Ectodermal cell (in vitro differentiated cells): Measurements from ENCODE around the gene POTEJ.
"Not testable (repeated sequence)": the region's sequence is repeated elsewhere in the genome, so short reads cannot be mapped to it uniquely, and the experiment has no call there.

ENCODE experiments used
- H3K27ac ChIP-seq: 2 replicates; pipeline ENCODE4 v1.7.0; 2013; ENCODE audit warnings: mild to moderate bottlenecking, low read depth, low read length; ENCODE audit not compliant: insufficient read depth, poor library complexity, severe bottlenecking
- H3K27me3 ChIP-seq: 2 replicates; pipeline ENCODE4 v1.7.0; 2013; ENCODE audit warnings: mild to moderate bottlenecking, low read length; ENCODE audit not compliant: insufficient read depth, control insufficient read depth, poor library complexity, severe bottlenecking
- H3K36me3 ChIP-seq: one replicate; pipeline ENCODE4 v1.7.0; 2013; ENCODE audit warnings: low read length; ENCODE audit not compliant: control insufficient read depth, insufficient read depth
- H3K4me1 ChIP-seq: one replicate; pipeline ENCODE4 v1.7.0; 2013; ENCODE audit warnings: low read length; ENCODE audit not compliant: control insufficient read depth, insufficient read depth
- H3K4me3 ChIP-seq: 2 replicates; pipeline ENCODE4 v1.7.0; 2013; ENCODE audit warnings: low read depth, low read length, control low read depth; ENCODE audit not compliant: insufficient read depth
- H3K9me3 ChIP-seq: 2 replicates; pipeline ENCODE4 v1.7.0; 2013; ENCODE audit warnings: mild to moderate bottlenecking, low read length, moderate library complexity; ENCODE audit not compliant: control insufficient read depth
- WGBS, 2 experiments: methylation state at CpG; one replicate each; pipeline ENCODE4 v1.1.7; 2013; ENCODE audit warnings: missing lambda C conversion rate in 2 of 2; 5-methylcytosine and 5-hydroxymethylcytosine counted together

POTEJ gene

DNA sequence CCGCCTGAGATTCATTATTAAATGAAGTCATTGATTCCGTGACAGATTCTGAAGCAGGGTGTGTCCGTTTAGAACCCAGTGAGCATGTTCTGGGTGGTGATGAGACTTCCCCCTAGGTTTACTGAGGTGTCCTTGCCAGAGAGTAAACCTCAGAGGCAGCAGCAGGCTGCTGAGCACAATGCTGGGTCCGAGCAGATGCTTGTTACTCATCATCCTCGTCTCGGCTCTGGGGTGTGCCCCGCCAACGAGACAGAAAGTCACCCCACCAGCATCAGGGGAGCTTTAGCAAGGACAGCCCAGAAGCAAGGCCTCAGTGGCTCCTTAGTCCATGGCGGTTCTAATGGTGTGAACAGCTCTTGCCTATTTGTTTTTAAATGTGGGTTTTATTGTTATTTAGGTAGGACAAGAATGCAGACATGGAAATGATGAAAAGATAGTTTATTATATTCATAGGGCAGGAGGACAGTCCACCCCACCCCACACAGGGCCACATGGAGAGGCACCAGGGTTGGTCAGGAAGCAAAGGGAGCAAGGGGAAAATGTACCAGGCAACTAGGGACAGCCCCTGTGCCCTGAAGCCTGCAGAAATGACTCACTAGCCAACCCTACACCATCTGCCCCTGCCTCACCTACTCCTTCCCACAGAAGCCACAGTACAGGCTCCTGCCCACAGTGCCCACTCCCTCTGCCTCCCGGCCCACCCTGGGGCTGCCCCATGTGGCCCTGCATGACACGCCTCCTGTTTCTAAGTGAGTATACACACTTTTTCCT, 22.4 kb upstream of the POTEJ start:
- H3K36me3 ChIP-seq, H3K9me3 ChIP-seq, H3K4me1 ChIP-seq, H3K27me3 ChIP-seq, H3K4me3 ChIP-seq, H3K27ac ChIP-seq: not testable (repeated sequence)
- no CpG with 5 or more reads among the region's 11 CpGs for WGBS, 2 experiments

DNA sequence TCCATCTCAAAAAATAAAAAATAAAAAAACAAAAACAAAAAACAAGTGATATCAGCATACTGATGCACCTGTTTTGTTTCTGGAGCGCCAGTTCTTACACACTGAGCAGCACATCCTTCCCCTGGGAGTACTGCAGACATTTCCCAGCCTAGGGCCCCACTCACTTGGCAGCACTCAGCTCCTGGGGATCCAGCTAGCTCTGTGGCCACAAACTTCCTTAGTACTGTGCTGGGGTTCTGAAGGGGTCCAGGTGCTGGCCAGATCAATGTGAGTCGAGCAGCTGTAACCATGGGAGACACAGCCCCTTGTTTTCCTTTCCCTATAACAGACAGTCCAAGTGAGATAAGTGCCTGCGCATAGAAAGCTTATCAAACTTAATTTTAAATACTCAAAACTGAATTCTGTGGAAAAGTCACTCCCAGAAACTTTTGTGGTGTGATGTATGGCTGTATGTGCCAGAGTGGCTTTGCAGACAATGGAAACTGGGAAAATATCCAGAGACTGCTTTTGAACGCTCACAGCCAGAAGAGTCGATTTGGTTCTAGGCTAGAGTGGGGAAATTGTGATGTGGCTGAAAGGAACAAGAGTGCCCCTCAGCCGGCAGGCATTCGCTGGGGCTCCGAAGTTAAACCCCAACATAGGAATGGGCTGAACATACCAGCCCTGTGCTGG, 20.9 kb upstream of the POTEJ start:
- 86 to 93% methylated on average over 3 of the region's 8 CpGs for WGBS, 2 experiments
- H3K27ac ChIP-seq, H3K27me3 ChIP-seq, H3K9me3 ChIP-seq, H3K36me3 ChIP-seq, H3K4me1 ChIP-seq, H3K4me3 ChIP-seq: not testable (repeated sequence)

DNA sequence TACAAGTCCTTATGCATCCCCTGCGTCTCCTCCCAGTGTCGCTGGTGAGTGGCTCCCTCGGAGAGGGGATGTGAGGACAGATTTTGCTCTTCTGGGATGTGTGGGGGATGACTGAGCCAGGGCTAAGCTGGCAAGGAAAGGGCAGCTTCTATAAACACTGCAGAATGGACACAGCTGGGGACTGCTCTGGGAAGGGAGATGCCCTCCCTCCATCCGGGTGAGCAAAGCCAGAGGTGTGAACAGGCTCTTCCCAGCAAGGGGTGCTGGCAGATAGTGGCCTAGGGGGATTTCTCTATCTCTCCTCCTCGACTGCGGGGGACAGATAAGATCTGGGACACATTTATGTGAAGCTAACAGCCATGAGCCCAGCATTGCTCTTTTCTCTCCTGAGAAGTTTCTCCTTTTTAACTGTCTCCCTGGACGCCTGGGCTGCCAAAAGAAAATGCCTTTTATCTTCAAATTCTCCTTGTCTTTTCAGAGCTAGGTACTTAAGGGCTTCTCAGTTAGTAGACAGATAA, 20.3 kb upstream of the POTEJ start:
- not testable (repeated sequence) for H3K9me3 ChIP-seq, H3K4me3 ChIP-seq, H3K27ac ChIP-seq, H3K27me3 ChIP-seq, H3K4me1 ChIP-seq, H3K36me3 ChIP-seq
- 58 to 59% methylated on average over 5 of the region's 7 CpGs for WGBS, 2 experiments

DNA sequence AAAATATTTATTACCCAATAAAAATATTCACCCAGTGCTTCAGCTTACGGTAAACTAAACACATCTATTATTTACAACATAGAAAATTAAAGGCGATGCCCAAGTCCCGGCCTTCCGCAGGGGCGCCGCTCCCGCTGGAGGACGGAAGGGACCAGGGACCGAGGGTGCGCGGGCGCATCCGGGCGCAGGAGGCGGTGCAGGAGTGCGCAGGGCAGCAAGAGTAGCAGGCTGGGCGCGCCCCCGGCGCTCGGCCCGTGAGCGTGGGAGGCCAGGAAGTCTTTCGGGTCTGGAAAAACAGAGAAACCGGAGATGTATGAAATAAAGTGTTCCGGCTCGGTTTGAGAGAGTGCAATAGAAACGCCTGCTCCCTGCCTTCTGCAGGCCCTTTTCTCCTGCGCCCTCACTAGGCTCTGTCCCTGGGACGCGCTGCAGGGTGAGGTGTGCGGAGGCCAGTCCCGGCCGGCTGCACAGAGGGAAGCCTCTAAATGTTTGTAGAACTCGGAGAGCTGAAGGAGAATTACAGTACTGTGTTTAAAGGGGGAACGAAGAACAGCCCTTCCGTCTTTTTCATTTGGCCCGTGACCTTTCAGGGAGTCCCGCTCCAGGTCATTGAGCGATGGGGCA, 18.3 kb upstream of the POTEJ start:
- H3K4me3 ChIP-seq, H3K4me1 ChIP-seq, H3K27me3 ChIP-seq, H3K27ac ChIP-seq, H3K9me3 ChIP-seq, H3K36me3 ChIP-seq: not testable (repeated sequence)
- WGBS, 2 experiments = 69 to 76% methylated on average over 6 to 7 of the region's 40 CpGs

DNA sequence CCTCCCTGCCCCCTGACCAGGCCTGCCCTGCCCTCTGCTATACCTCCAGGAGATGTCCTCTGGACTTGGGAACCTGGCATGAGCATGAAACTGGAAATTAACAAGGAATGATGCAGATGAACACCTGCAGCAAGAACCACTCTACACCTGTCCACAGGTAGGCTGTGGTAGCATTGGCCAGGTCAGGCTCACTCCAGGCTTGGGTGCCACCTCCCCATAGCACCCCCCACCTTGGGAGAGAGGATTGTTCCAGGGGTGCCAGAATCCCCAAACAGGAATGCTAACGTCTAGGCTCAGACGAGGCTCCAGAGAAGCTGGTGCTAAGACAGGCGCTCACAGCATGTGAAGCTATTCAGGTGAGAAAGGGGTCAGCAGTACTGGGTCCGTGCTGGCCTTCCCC, 17.2 kb upstream of the POTEJ start:
- not testable (repeated sequence) for H3K9me3 ChIP-seq, H3K36me3 ChIP-seq, H3K27me3 ChIP-seq, H3K4me1 ChIP-seq, H3K4me3 ChIP-seq, H3K27ac ChIP-seq
- WGBS, 2 experiments = no CpG with 5 or more reads among the region's 4 CpGs

DNA sequence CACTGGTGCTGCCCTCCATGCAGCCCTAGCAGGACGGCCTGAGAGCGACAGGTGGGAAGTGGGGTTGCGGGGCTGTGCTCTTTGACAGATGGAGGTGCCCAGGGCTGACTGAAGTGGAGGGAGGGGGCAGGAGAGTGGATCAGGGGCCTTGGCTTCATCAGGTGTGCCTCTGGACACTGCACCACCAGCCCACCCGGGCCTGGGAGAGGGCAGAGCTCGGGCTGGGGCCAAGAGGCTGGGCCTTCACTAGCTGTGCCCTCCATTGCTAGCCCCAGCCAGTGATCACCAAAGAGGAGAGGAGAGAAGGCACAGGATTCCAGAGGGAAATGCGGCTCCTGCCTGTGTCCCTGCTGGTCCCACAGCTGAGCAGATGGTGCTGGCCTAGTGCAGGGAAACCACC, 14.5 kb upstream of the POTEJ start:
- H3K4me3 ChIP-seq, H3K9me3 ChIP-seq, H3K36me3 ChIP-seq, H3K4me1 ChIP-seq, H3K27ac ChIP-seq, H3K27me3 ChIP-seq: not testable (repeated sequence)
- WGBS, 2 experiments = 80 to 98% methylated on average over 1 to 2 of the region's 6 CpGs

DNA sequence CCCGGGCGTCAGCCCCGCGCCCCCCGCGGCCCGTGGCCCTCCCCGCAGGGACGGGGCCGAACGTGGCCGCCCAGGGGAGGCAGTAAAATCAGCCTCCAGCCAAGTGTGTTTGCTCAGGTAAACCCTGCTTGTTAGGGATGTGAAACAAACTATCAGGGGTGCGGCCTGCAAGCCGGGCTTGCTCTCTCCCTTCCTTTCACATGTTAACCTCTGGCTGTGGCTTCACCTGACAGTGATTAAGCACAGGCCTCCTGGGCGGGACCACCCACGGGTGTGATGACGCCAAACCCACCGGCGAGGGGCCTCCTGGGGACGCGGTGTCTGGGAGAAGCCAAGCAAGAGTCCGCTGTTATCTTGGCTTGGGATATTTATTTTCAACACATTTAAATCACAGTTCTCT, 13.2 kb upstream of the POTEJ start:
- no CpG with 5 or more reads among the region's 22 CpGs for WGBS, 2 experiments

DNA sequence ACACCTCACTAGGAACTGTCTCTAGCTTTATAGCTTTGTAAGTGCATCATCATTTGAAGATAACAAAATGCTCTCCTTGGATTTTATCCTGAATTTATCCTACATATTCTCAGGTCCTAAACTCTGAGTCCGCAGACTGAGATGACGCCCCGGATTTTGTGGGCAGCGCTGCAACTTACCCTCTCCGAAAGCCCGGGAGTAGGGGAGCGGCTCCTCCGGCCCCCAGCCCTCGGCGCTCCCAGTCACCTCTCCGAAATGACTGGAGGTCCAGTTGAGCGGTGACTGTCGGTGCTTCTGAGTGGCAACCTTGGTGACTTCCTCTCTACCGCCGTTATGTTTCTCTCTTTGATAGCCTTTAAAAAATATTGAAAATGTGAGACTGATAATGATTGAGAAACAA, 12.8 kb upstream of the POTEJ start:
- H3K36me3 ChIP-seq, H3K27ac ChIP-seq, H3K9me3 ChIP-seq, H3K27me3 ChIP-seq, H3K4me3 ChIP-seq, H3K4me1 ChIP-seq: not testable (repeated sequence)
- WGBS, 2 experiments = 55 to 57% methylated on average over 9 of the region's 15 CpGs

More for the DNA sequence above, 13.2 kb upstream of the POTEJ start:
- H3K4me1 ChIP-seq, H3K4me3 ChIP-seq, H3K27me3 ChIP-seq, H3K27ac ChIP-seq, H3K9me3 ChIP-seq, H3K36me3 ChIP-seq: not testable (repeated sequence)

DNA sequence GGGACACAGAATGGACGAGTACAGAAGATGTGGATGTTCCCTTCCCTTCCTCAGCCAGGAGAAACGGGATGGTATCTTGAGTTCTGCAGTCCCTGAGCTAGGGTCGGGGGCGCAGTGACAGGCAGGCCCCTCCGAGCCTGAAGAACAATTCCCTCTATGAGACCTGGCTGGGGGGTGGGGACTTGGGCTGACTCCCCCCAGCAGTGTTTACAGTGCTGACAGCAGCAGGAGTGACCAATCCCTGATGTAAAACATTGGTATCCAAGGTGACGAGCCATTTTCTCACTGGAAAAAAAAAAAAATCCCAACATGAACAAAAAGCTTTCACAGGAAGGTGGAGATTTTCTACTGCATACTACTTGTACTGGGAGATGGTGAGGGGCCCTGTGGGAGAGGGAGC, 11.8 kb upstream of the POTEJ start, which contains the start of gene CFC1:
Gene CFC1 (minus strand): TSS at position 183 of the 400 bp plus-strand sequence. CDS start 288 bp downstream, outside the sequence.
- H3K27ac ChIP-seq, H3K4me1 ChIP-seq, H3K36me3 ChIP-seq, H3K27me3 ChIP-seq, H3K9me3 ChIP-seq, H3K4me3 ChIP-seq: not testable (repeated sequence)
- WGBS, 2 experiments = no CpG with 5 or more reads among the region's 6 CpGs

DNA sequence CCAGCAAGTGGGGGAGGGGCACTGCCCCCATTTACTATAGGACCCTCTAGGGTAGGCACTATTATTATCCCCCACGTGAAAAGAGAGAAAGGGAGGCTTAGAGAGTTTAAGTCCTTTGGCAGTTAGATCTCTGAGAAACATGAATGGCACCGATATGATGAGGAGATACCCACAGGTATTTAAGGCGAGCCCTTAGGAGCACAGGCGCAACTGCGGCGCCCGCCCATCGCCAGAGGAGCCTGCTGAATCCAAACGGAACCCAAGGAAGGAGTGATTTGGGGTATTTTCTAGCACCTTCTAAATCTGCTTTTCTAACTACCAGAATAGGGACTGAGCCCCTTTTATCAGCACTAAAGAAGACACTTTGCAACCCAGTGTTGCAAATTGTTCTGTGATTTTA, 11.3 kb upstream of the POTEJ start:
- H3K4me1 ChIP-seq, H3K4me3 ChIP-seq, H3K27me3 ChIP-seq, H3K36me3 ChIP-seq, H3K27ac ChIP-seq, H3K9me3 ChIP-seq: not testable (repeated sequence)
- WGBS, 2 experiments = 92 to 100% methylated on average over 2 to 7 of the region's 9 CpGs
